Effector memory CD4-positive, alpha-beta T cell (primary cell): ENCODE measurements around the gene TP73.

Experiments used
- DNase-seq, 3 donors: peaks; one replicate each; pipeline ENCODE4 v3.0.0-alpha.2; 2020
- H3K27ac ChIP-seq: 2 replicates; pipeline ENCODE4 v1.7.0; 2013; ENCODE audit warnings: mild to moderate bottlenecking, low read length, moderate library complexity; ENCODE audit not compliant: insufficient read depth, poor library complexity, severe bottlenecking
- H3K27me3 ChIP-seq: replicated peaks from 2 replicates; pipeline ENCODE4 v1.7.0; 2013; ENCODE audit warnings: mild to moderate bottlenecking, low read length; ENCODE audit not compliant: insufficient read depth, control insufficient read depth, poor library complexity, severe bottlenecking
- H3K36me3 ChIP-seq: 2 replicates; pipeline ENCODE4 v1.7.0; 2013; ENCODE audit warnings: mild to moderate bottlenecking, low read length, moderate library complexity; ENCODE audit not compliant: control insufficient read depth, insufficient read depth
- H3K4me1 ChIP-seq: 2 replicates; pipeline ENCODE4 v1.7.0; 2013; ENCODE audit warnings: low read length, mild to moderate bottlenecking; ENCODE audit not compliant: control insufficient read depth, insufficient read depth, poor library complexity, severe bottlenecking
- H3K4me3 ChIP-seq: 2 replicates; pipeline ENCODE4 v1.7.0; 2013; ENCODE audit warnings: low read length, low read depth, mild to moderate bottlenecking; ENCODE audit not compliant: insufficient read depth, poor library complexity, severe bottlenecking
- H3K9me3 ChIP-seq: 2 replicates; pipeline ENCODE4 v1.7.0; 2013; ENCODE audit warnings: mild to moderate bottlenecking, low read length, moderate library complexity; ENCODE audit not compliant: control insufficient read depth

TP73 gene

GRCh38 chr1:3741566-3742438 lies 89.5 kb downstream of the TP73 start:
- peaks cover 5% of the 10 kb centered on the region for H3K4me1 ChIP-seq
- no peak overlapping the region for H3K4me3 ChIP-seq
- peaks cover 31% of the 10 kb centered on the region for H3K36me3 ChIP-seq
- H3K27ac ChIP-seq = no peak overlapping the region
- no peaks in the 10 kb centered on the region for H3K9me3 ChIP-seq
- no peaks in the 10 kb centered on the region for H3K27me3 ChIP-seq
- DNase-seq = no peak

- DNase-seq = no peak
- H3K4me3 ChIP-seq = no peak overlapping the region
- peaks cover 26% of the 10 kb centered on the region for H3K36me3 ChIP-seq
- peaks cover 9% of the 10 kb centered on the region for H3K4me1 ChIP-seq
- no peaks in the 10 kb centered on the region for H3K27me3 ChIP-seq
- H3K27ac ChIP-seq = no peak overlapping the region
- no peaks in the 10 kb centered on the region for H3K9me3 ChIP-seq
These were observed 90.4 kb downstream of the TP73 start for GRCh38 chr1:3742439-3743298.

- DNase-seq = no peak
- H3K36me3 ChIP-seq = peaks cover 24% of the 10 kb centered on the region
- no peak overlapping the region for H3K27ac ChIP-seq
- no peak overlapping the region for H3K4me3 ChIP-seq
- no peaks in the 10 kb centered on the region for H3K27me3 ChIP-seq
- peaks cover 13% of the 10 kb centered on the region for H3K4me1 ChIP-seq
- no peaks in the 10 kb centered on the region for H3K9me3 ChIP-seq
These were observed 91.1 kb downstream of the TP73 start for GRCh38 chr1:3743421-3743820.

- Histone ChIP-seq H3K9me3 (no peaks in the 10 kb centered on the region), H3K36me3 (peaks cover 20% of the 10 kb centered on the region), H3K27me3 (no peaks in the 10 kb centered on the region), H3K27ac (no peak overlapping the region), H3K4me1 (peaks cover 13% of the 10 kb centered on the region), H3K4me3 (no peak overlapping the region)
- DNase-seq = no peak
These were observed 91.5 kb downstream of the TP73 start for GRCh38 chr1:3743826-3744225.

- no peak overlapping the region for H3K4me3 ChIP-seq
- no peaks in the 10 kb centered on the region for H3K9me3 ChIP-seq
- no peak for DNase-seq
- H3K27ac ChIP-seq = no peak overlapping the region
- peaks cover 13% of the 10 kb centered on the region for H3K4me1 ChIP-seq
- H3K27me3 ChIP-seq = no peaks in the 10 kb centered on the region
- peaks cover 15% of the 10 kb centered on the region for H3K36me3 ChIP-seq
These were observed 92.3 kb downstream of the TP73 start for GRCh38 chr1:3744646-3745045.

GRCh38 chr1:3745071-3745470 lies 92.8 kb downstream of the TP73 start:
- no peak overlapping the region for H3K4me3 ChIP-seq
- no peaks in the 10 kb centered on the region for H3K9me3 ChIP-seq
- peaks cover 13% of the 10 kb centered on the region for H3K4me1 ChIP-seq
- no peaks in the 10 kb centered on the region for H3K27me3 ChIP-seq
- H3K36me3 ChIP-seq = peaks cover 15% of the 10 kb centered on the region
- H3K27ac ChIP-seq = no peak overlapping the region
- DNase-seq = no peak

- Histone ChIP-seq H3K36me3 (peaks cover 15% of the 10 kb centered on the region), H3K4me1 (peaks cover 13% of the 10 kb centered on the region), H3K27ac (no peak overlapping the region), H3K4me3 (no peak overlapping the region), H3K27me3 (no peaks in the 10 kb centered on the region), H3K9me3 (no peaks in the 10 kb centered on the region)
- no peak for DNase-seq
These were observed 93.5 kb downstream of the TP73 start for GRCh38 chr1:3745590-3746381.

- peaks cover 15% of the 10 kb centered on the region for H3K36me3 ChIP-seq
- no peaks in the 10 kb centered on the region for H3K27me3 ChIP-seq
- H3K4me3 ChIP-seq = peak overlapping the region; percentile 59
- H3K27ac ChIP-seq = peak overlapping the region; percentile 47
- H3K9me3 ChIP-seq = no peaks in the 10 kb centered on the region
- no peak for DNase-seq
- H3K4me1 ChIP-seq = peaks cover 13% of the 10 kb centered on the region
These were observed 94.1 kb downstream of the TP73 start for GRCh38 chr1:3746389-3746829.

GRCh38 chr1:3746830-3747521 lies 94.7 kb downstream of the TP73 start:
- H3K36me3 ChIP-seq = peaks cover 12% of the 10 kb centered on the region
- peak overlapping the region; percentile 47 for H3K27ac ChIP-seq
- DNase-seq = peak; percentile 69 to 77 (median 77)
- H3K4me1 ChIP-seq = peaks cover 13% of the 10 kb centered on the region
- H3K4me3 ChIP-seq = peak overlapping the region; percentile 59
- no peaks in the 10 kb centered on the region for H3K27me3 ChIP-seq
- no peaks in the 10 kb centered on the region for H3K9me3 ChIP-seq
